HG03064 (cell line): Measurements from ENCODE around the gene CCDC7.
"Not testable (repeated sequence)": the region's sequence is repeated elsewhere in the genome, so short reads cannot be mapped to it uniquely, and the experiment has no call there.

ENCODE experiments used
- ATAC-seq: cut with Tn5 transposase; IDR thresholded peaks from one replicate; pipeline ENCODE4 v1.9.1; 2021; ENCODE audit warnings: low read depth; ENCODE audit not compliant: unreplicated experiment

Gene CCDC7

GRCh38 chr10:32540691-32541470 lies 94.9 kb downstream of the CCDC7 start:
- ATAC-seq: no peak

GRCh38 chr10:32548208-32548607 lies 102.3 kb downstream of the CCDC7 start:
- ATAC-seq: no peak

GRCh38 chr10:32556783-32557395 lies 110.9 kb downstream of the CCDC7 start:
- ATAC-seq: no peak

- not testable (repeated sequence) for ATAC-seq
Measured at GRCh38 chr10:32562695-32563094, 116.8 kb downstream of the CCDC7 start.

GRCh38 chr10:32577448-32577847 lies 131.5 kb downstream of the CCDC7 start:
- no peak for ATAC-seq

GRCh38 chr10:32582946-32583345 lies 137.0 kb downstream of the CCDC7 start:
- no peak for ATAC-seq

- not testable (repeated sequence) for ATAC-seq
Measured at GRCh38 chr10:32598022-32598421, 152.1 kb downstream of the CCDC7 start.

GRCh38 chr10:32600317-32600716 lies 154.4 kb downstream of the CCDC7 start:
- ATAC-seq: no peak

GRCh38 chr10:32601562-32601961 lies 155.6 kb downstream of the CCDC7 start:
- not testable (repeated sequence) for ATAC-seq

GRCh38 chr10:32605787-32606186 lies 159.8 kb downstream of the CCDC7 start:
- no peak for ATAC-seq

GRCh38 chr10:32610543-32610942 lies 164.6 kb downstream of the CCDC7 start:
- not testable (repeated sequence) for ATAC-seq

- no peak for ATAC-seq
Measured at GRCh38 chr10:32616438-32616837, 170.5 kb downstream of the CCDC7 start.

- ATAC-seq: no peak
Measured at GRCh38 chr10:32618482-32618881, 172.5 kb downstream of the CCDC7 start.

- no peak for ATAC-seq
Measured at GRCh38 chr10:32621969-32622368, 176.0 kb downstream of the CCDC7 start.

- no peak for ATAC-seq
Measured at GRCh38 chr10:32622409-32622808, 176.5 kb downstream of the CCDC7 start.

- ATAC-seq: no peak
Measured at GRCh38 chr10:32627183-32627582, 181.2 kb downstream of the CCDC7 start.

- no peak for ATAC-seq
Measured at GRCh38 chr10:32629910-32630309, 184.0 kb downstream of the CCDC7 start.

- no peak for ATAC-seq
Measured at GRCh38 chr10:32646535-32646934, 200.6 kb downstream of the CCDC7 start.

GRCh38 chr10:32650246-32650655 lies 204.3 kb downstream of the CCDC7 start:
- peak; percentile 80 for ATAC-seq

- not testable (repeated sequence) for ATAC-seq
Measured at GRCh38 chr10:32657430-32657829, 211.5 kb downstream of the CCDC7 start.

- no peak for ATAC-seq
Measured at GRCh38 chr10:32661346-32661745, 215.4 kb downstream of the CCDC7 start.
